GM12801 (cell line): ENCODE data around the gene CXCR1.

ENCODE experiments used
- TF ChIP-seq, protein P1 (sequence below): IDR thresholded peaks from one replicate; pipeline ENCODE4 v1.5.1; 2011; ENCODE audit warnings: control low read depth; ENCODE audit not compliant: insufficient read length; ENCODE audit errors: extremely low read depth

CXCR1 gene

GRCh38 chr2:218192902-218193430 is 26.2 kb upstream of the CXCR1 start:
- TF ChIP-seq, protein P1, sequence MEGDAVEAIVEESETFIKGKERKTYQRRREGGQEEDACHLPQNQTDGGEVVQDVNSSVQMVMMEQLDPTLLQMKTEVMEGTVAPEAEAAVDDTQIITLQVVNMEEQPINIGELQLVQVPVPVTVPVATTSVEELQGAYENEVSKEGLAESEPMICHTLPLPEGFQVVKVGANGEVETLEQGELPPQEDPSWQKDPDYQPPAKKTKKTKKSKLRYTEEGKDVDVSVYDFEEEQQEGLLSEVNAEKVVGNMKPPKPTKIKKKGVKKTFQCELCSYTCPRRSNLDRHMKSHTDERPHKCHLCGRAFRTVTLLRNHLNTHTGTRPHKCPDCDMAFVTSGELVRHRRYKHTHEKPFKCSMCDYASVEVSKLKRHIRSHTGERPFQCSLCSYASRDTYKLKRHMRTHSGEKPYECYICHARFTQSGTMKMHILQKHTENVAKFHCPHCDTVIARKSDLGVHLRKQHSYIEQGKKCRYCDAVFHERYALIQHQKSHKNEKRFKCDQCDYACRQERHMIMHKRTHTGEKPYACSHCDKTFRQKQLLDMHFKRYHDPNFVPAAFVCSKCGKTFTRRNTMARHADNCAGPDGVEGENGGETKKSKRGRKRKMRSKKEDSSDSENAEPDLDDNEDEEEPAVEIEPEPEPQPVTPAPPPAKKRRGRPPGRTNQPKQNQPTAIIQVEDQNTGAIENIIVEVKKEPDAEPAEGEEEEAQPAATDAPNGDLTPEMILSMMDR: no peak

DNA sequence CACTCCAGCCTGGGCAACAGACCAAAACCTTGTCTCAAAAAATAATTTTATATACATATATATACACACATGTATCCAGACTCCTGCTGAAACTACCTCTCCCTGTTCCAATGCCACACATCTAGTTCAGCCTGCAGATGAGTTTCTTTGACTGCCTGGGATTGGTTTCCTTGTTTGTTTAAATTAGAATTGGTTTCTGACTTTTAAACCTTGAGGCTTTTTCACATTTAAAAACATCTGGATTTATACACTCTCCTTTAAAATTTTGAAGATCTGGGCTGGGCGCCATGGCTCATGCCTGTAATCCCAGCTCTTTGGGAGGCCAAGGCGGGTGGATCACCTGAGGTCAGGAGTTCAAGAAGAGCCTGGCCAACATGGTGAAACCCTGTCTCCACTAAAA is 21.8 kb upstream of the CXCR1 start:
- TF ChIP-seq, protein P1: no peak

GRCh38 chr2:218187296-218188015 is 20.7 kb upstream of the CXCR1 start:
- TF ChIP-seq, protein P1: no peak

- TF ChIP-seq, protein P1: no peak
These were observed 20.1 kb upstream of the CXCR1 start for GRCh38 chr2:218186876-218187275.

- TF ChIP-seq, protein P1: no peak
These were observed 19.6 kb upstream of the CXCR1 start for GRCh38 chr2:218186355-218186766.

DNA sequence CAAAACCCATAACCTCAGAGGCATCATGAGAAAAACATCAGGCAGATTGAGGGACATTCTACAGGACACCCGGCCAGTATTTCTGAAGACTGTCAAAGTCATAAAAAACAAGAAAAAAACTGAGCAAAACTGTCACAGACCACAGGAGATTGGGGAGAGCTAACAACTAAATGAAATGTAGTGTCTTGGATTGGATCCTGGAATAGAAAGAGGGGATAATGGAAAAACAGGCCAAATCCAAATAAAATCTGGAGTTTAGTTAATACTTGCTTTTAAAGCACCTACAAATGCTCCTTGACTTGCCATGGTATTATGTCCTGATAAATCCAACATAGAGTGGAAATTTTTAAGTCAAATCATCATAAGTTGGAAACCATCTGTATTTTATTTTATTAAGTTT is 17.6 kb upstream of the CXCR1 start:
- TF ChIP-seq, protein P1: no peak

DNA sequence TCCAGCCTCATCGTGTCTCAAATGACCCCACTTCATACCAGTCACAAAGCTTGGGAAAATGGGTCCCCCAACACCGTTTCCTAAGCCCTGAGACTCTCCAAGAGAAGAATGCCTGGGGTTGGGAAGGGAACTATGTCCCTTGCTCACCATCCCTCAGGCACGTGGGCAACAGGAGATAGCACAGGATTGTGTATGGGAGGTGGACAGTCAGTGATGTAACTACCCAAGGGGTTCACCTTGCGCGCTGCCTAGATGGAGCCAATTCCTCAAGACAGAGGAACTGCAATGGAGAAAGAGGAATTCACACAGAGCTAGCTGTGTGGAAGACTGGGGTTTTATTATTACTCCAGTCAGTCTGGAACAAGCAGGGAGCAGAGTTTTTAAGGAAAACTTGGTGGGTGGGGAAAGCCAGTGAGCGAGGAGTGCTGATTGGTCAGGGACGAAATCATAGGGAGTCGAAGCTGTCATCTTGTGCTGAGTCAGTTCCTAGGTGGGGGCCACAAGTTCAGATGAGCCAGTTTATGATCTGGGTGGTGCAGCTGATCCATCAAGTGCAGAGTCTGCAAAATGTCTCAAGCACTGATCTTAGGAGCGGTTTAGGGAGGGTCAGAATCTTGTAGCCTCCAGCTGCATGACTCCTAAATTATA is 13.8 kb upstream of the CXCR1 start:
- TF ChIP-seq, protein P1: no peak
